Liver (tissue), 9 donors: Measurements from ENCODE around the gene TPST2. TPM values are rescaled to one million over a fixed set of nuclear protein-coding genes. Genes with fewer than 3 reads are reported as not detected.

ENCODE experiments used
- DNase-seq: peaks from one replicate; pipeline ENCODE4 v3.0.0-alpha.2; 2017; ENCODE audit warnings: low spot score
- H3K27ac ChIP-seq, 2 donors: one replicate each; pipeline ENCODE4 v1.7.0; 2013; ENCODE audit warnings: inconsistent platforms in 2 of 2, low read length in 2 of 2, control low read depth in 1 of 2, low read depth in 1 of 2, mild to moderate bottlenecking in 1 of 2
- H3K27me3 ChIP-seq, 4 donors: one replicate each; pipeline versions ENCODE4 v1.6.1 to v1.7.0; 2013; ENCODE audit warnings: low read length in 3 of 4, inconsistent platforms in 1 of 4, mild to moderate bottlenecking in 1 of 4, moderate library complexity in 1 of 4; ENCODE audit not compliant: control insufficient read depth in 4 of 4, insufficient read depth in 4 of 4
- H3K36me3 ChIP-seq, 4 donors: one replicate each; pipeline versions ENCODE4 v1.6.1 to v1.7.0; 2013; ENCODE audit warnings: low read length in 3 of 4, mild to moderate bottlenecking in 3 of 4, low read depth in 1 of 4, moderate library complexity in 1 of 4; ENCODE audit not compliant: control insufficient read depth in 4 of 4, insufficient read depth in 3 of 4
- H3K4me1 ChIP-seq, 4 donors: one replicate each; pipeline versions ENCODE4 v1.6.1 to v1.7.0; 2013; ENCODE audit warnings: low read length in 3 of 4, mild to moderate bottlenecking in 3 of 4, moderate library complexity in 1 of 4; ENCODE audit not compliant: control insufficient read depth in 4 of 4, insufficient read depth in 4 of 4
- H3K4me3 ChIP-seq, 3 donors: one replicate each; pipeline versions ENCODE4 v1.6.1 to v1.7.0; 2013; ENCODE audit warnings: low read length in 3 of 3, control low read depth in 1 of 3, low read depth in 1 of 3, mild to moderate bottlenecking in 1 of 3
- H3K9ac ChIP-seq, 2 donors: one replicate each; pipeline ENCODE4 v1.7.0; 2013; ENCODE audit warnings: low read length in 2 of 2, mild to moderate bottlenecking in 2 of 2, moderate library complexity in 2 of 2, control low read depth in 1 of 2, low read depth in 1 of 2
- H3K9me3 ChIP-seq, 4 donors: one replicate each; pipeline versions ENCODE4 v1.6.1 to v1.7.0; 2013; ENCODE audit warnings: low read length in 3 of 4; ENCODE audit not compliant: control insufficient read depth in 4 of 4
- EGR1 ChIP-seq, 2 donors: IDR thresholded peaks; 2 replicates each; pipeline ENCODE4 v1.6.1; 2016 to 2018; ENCODE audit warnings: antibody characterized with exemption in 2 of 2, low read depth in 2 of 2
- FOXA1 ChIP-seq: IDR thresholded peaks from 2 replicates; pipeline ENCODE4 v1.6.1; 2016; ENCODE audit warnings: antibody characterized with exemption
- GABPA ChIP-seq, 2 donors: IDR thresholded peaks in 1 of 2; conservative IDR thresholded peaks in 1 of 2; 2 replicates each; pipeline ENCODE4 v1.6.1; 2016; ENCODE audit warnings: antibody characterized with exemption in 2 of 2, mild to moderate bottlenecking in 1 of 2, moderate library complexity in 1 of 2
- HNF4A ChIP-seq, 2 donors: conservative IDR thresholded peaks; 2 replicates each; pipeline ENCODE4 v1.6.1; 2016; ENCODE audit warnings: antibody characterized with exemption in 2 of 2, mild to moderate bottlenecking in 2 of 2
- JUND ChIP-seq, 2 donors: IDR thresholded peaks; 2 replicates each; pipeline ENCODE4 v1.6.1; 2016; ENCODE audit warnings: antibody characterized with exemption in 2 of 2
- RAD21 ChIP-seq, 2 donors: IDR thresholded peaks; 2 replicates each; pipeline ENCODE4 v1.6.1; 2016; ENCODE audit warnings: antibody characterized with exemption in 2 of 2, mild to moderate bottlenecking in 2 of 2
- RXRA ChIP-seq, 2 donors: IDR thresholded peaks; 2 replicates each; pipeline ENCODE4 v1.6.1; 2017 to 2018; ENCODE audit warnings: antibody characterized with exemption in 2 of 2, mild to moderate bottlenecking in 1 of 2
- SP1 ChIP-seq: IDR thresholded peaks from 2 replicates; pipeline ENCODE4 v1.6.1; 2018; ENCODE audit warnings: antibody characterized with exemption, mild to moderate bottlenecking
- TAF1 ChIP-seq: conservative IDR thresholded peaks from 2 replicates; pipeline ENCODE4 v1.6.1; 2016; ENCODE audit warnings: antibody characterized with exemption, mild to moderate bottlenecking
- YY1 ChIP-seq: IDR thresholded peaks from 2 replicates; pipeline ENCODE4 v1.6.1; 2016; ENCODE audit warnings: antibody characterized with exemption, mild to moderate bottlenecking
- WGBS: extraction: QIAGEN DNeasy Blood & Tissue Kit; methylation state at CpG from one replicate; pipeline ENCODE4 v1.1.7; 2013; 5-methylcytosine and 5-hydroxymethylcytosine counted together
- polyA plus RNA-seq, 2 donors: library from polyadenylated mRNA; stranded (reverse) in 1 of 2; unstranded in 1 of 2; fragments of 200-250 nt in 1 of 2; fragments of >200 nt in 1 of 2; fragmentation: Nextera tagmentation in 1 of 2; extraction: Ambion mirVana in 1 of 2; gene quantifications; one replicate each; pipeline versions ENCODE4 v1.2.1 to v1.2.3, GENCODE V29; 2013 to 2015
- total RNA-seq, 2 donors: library from RNA; depleted of rRNA; stranded (reverse); fragments of >200 nt; gene quantifications; one replicate each; pipeline ENCODE4 v1.2.3, GENCODE V29; 2014
- TF ChIP-seq, protein P1 (sequence below): fragments of 150-350 bp; IDR thresholded peaks from 2 replicates; pipeline ENCODE4 v1.5.1; 2017; ENCODE audit warnings: improper control_type of control experiment, low read depth, low read length; ENCODE audit not compliant: missing input control
- TF ChIP-seq, protein P2 (sequence below): IDR thresholded peaks from 2 replicates; pipeline ENCODE4 v1.6.1; 2016; ENCODE audit warnings: antibody characterized with exemption, mild to moderate bottlenecking
- TF ChIP-seq, protein P3 (sequence below): IDR thresholded peaks from 2 replicates; pipeline ENCODE4 v1.6.1; 2016; ENCODE audit warnings: antibody characterized with exemption
- donor health status: healthy.
- donor health status: healthy.
- donor health status: healthy.
- donor health status: healthy.
- donor health status: healthy.

The TPST2 gene
- total and polyA plus RNA-seq, 4 donors = 33.3 to 109 (median 69.7) TPM

DNA sequence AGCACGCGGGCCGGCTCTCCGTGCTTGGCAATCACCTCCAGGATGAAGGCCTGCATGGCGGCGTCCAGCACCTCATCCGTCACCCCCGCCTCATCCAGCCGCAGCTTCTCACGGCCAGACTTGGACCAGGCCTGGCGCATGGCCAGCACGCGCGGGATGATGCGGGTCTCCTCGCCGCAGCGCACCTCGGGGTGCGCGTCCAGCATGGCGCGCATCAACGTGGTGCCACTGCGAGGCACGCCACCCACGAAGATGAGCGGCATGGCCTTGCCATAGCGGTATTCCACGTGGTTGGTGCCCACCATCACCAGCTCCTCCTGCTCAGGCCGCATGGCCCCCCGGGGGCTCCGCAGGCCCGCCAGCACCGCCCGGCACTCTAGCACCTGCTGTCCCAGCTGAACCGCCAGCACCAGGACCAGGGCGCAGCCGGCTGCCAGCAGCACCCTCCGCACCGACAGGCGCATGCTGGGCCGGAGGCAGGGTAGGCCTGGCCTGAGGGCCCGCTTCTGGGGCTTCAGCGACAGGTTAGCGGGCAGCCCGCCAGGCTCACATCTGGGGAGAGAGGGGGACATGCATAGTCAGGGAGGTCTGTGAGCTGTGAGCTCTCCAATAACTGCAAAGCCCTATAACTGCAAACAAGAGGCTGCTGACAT lies 48.6 kb downstream of the TPST2 start:
- peaks cover 0 to 19% (median 15%) of the 10 kb centered on the region in 4 donors for H3K4me1 ChIP-seq
- peaks cover 7 to 40% (median 33%) of the 10 kb centered on the region in 4 donors for H3K36me3 ChIP-seq
- no peak overlapping the region for H3K9ac ChIP-seq
- WGBS = 97% methylated on average over 47 of the region's 47 CpGs
- no peaks in the 10 kb centered on the region for H3K9me3 ChIP-seq
- H3K27ac ChIP-seq = no peak overlapping the region
- no peaks in the 10 kb centered on the region for H3K27me3 ChIP-seq
- DNase-seq = no peak
- TF ChIP-seq RXRA (IDR thresholded peaks at IDR 0.05) (no peak), SP1 (no peak), FOXA1 (no peak), GABPA (IDR thresholded peaks at IDR 0.05 in 1 of 2, conservative IDR thresholded peaks at IDR 0.05 in 1 of 2) (no peak), HNF4A (conservative IDR thresholded peaks at IDR 0.05) (no peak), JUND (IDR thresholded peaks at IDR 0.05) (no peak), TAF1 (no peak)
- TF ChIP-seq, protein P1, sequence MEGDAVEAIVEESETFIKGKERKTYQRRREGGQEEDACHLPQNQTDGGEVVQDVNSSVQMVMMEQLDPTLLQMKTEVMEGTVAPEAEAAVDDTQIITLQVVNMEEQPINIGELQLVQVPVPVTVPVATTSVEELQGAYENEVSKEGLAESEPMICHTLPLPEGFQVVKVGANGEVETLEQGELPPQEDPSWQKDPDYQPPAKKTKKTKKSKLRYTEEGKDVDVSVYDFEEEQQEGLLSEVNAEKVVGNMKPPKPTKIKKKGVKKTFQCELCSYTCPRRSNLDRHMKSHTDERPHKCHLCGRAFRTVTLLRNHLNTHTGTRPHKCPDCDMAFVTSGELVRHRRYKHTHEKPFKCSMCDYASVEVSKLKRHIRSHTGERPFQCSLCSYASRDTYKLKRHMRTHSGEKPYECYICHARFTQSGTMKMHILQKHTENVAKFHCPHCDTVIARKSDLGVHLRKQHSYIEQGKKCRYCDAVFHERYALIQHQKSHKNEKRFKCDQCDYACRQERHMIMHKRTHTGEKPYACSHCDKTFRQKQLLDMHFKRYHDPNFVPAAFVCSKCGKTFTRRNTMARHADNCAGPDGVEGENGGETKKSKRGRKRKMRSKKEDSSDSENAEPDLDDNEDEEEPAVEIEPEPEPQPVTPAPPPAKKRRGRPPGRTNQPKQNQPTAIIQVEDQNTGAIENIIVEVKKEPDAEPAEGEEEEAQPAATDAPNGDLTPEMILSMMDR = no peak
- TF ChIP-seq, protein P2, sequence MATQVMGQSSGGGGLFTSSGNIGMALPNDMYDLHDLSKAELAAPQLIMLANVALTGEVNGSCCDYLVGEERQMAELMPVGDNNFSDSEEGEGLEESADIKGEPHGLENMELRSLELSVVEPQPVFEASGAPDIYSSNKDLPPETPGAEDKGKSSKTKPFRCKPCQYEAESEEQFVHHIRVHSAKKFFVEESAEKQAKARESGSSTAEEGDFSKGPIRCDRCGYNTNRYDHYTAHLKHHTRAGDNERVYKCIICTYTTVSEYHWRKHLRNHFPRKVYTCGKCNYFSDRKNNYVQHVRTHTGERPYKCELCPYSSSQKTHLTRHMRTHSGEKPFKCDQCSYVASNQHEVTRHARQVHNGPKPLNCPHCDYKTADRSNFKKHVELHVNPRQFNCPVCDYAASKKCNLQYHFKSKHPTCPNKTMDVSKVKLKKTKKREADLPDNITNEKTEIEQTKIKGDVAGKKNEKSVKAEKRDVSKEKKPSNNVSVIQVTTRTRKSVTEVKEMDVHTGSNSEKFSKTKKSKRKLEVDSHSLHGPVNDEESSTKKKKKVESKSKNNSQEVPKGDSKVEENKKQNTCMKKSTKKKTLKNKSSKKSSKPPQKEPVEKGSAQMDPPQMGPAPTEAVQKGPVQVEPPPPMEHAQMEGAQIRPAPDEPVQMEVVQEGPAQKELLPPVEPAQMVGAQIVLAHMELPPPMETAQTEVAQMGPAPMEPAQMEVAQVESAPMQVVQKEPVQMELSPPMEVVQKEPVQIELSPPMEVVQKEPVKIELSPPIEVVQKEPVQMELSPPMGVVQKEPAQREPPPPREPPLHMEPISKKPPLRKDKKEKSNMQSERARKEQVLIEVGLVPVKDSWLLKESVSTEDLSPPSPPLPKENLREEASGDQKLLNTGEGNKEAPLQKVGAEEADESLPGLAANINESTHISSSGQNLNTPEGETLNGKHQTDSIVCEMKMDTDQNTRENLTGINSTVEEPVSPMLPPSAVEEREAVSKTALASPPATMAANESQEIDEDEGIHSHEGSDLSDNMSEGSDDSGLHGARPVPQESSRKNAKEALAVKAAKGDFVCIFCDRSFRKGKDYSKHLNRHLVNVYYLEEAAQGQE = no peak
- TF ChIP-seq, protein P3, sequence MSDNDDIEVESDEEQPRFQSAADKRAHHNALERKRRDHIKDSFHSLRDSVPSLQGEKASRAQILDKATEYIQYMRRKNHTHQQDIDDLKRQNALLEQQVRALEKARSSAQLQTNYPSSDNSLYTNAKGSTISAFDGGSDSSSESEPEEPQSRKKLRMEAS = no peak
- H3K4me3 ChIP-seq = no peak overlapping the region

DNA sequence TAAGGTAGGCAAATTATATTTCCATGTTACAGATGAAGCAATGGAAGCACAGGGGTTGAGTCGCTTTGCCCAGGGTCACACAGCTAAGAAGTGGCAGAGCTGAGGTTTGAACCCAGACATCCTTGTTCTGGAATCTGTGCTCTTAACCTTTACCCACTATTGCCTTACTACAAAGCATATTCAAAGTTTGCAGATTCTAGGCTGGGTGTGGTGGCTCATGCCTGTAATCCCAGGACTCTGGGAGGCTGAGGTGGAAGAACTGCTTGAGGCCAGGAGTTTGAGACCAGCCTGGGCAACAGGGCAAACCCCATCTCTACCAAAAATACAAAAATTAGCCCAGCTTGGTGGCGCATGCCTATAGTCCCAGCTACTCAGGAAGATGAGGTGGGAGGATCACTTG lies 49.8 kb downstream of the TPST2 start:
- Histone ChIP-seq H3K9me3 (no peaks in the 10 kb centered on the region), H3K27me3 (no peaks in the 10 kb centered on the region), H3K9ac (no peak overlapping the region), H3K36me3 (peaks cover 7 to 48% (median 38%) of the 10 kb centered on the region in 4 donors), H3K4me3 (no peak overlapping the region), H3K27ac (no peak overlapping the region), H3K4me1 (peaks cover 0 to 14% (median 12%) of the 10 kb centered on the region in 4 donors)
- TF ChIP-seq RAD21 (IDR thresholded peaks at IDR 0.05) = no peak
- no peak for TF ChIP-seq EGR1 (IDR thresholded peaks at IDR 0.05; ENCODE audit: low read depth in 2 of 2)
- TF ChIP-seq YY1 = no peak
- 98% methylated on average over 2 of the region's 2 CpGs for WGBS
- DNase-seq = no peak
